Endothelial cell (in vitro differentiated cells): ENCODE data around the gene RAD51D. TPM values are rescaled to one million over a fixed set of nuclear protein-coding genes. Genes with fewer than 3 reads are reported as not detected.

Experiments used
- DNase-seq: peaks from one replicate; pipeline ENCODE4 v3.0.0; 2021; ENCODE audit warnings: low spot score
- H3K27ac Mint-ChIP-seq: one replicate; pipeline ENCODE4 v1.8.0; 2021; ENCODE audit warnings: mixed read lengths, inconsistent platforms; ENCODE audit not compliant: unreplicated experiment
- H3K27me3 Mint-ChIP-seq: one replicate; pipeline ENCODE4 v1.8.0; 2021; ENCODE audit warnings: mild to moderate bottlenecking, moderate library complexity, mixed read lengths, inconsistent platforms; ENCODE audit not compliant: unreplicated experiment
- H3K36me3 Mint-ChIP-seq: one replicate; pipeline ENCODE4 v1.8.0; 2021; ENCODE audit warnings: mild to moderate bottlenecking, low read depth, mixed read lengths, inconsistent platforms; ENCODE audit not compliant: unreplicated experiment
- H3K4me1 Mint-ChIP-seq: one replicate; pipeline ENCODE4 v1.8.0; 2021; ENCODE audit warnings: mild to moderate bottlenecking, mixed read lengths, inconsistent platforms; ENCODE audit not compliant: unreplicated experiment
- H3K4me3 Mint-ChIP-seq: one replicate; pipeline ENCODE4 v1.8.0; 2021; ENCODE audit warnings: mild to moderate bottlenecking, mixed read lengths, inconsistent platforms; ENCODE audit not compliant: unreplicated experiment
- H3K9me3 Mint-ChIP-seq: one replicate; pipeline ENCODE4 v1.8.0; 2021; ENCODE audit warnings: mixed read lengths, inconsistent platforms; ENCODE audit not compliant: unreplicated experiment
- CTCF ChIP-seq: fragments of 200-600 bp; sonication (generic); IDR thresholded peaks from one replicate; pipeline ENCODE4 v1.5.0; 2021; ENCODE audit warnings: antibody characterized with exemption; ENCODE audit not compliant: unreplicated experiment
- total RNA-seq: library from RNA; stranded (reverse); fragmentation: NEBNext Ultra II Directional; extraction: Animal tissue kit (Norgen Biotek cat#: 25700); gene quantifications from one replicate; pipeline ENCODE4 v1.2.1, GENCODE V29; 2021; ENCODE audit not compliant: unreplicated experiment

RAD51D gene
- total RNA-seq, 1 donor from 2014 or later: 16.3 TPM

GRCh38 chr17:35083071-35083470 lies 36.6 kb downstream of the RAD51D start:
- Mint-ChIP-seq H3K9me3 (no peaks in the 10 kb centered on the region), H3K27ac (no peak overlapping the region), H3K36me3 (no peaks in the 10 kb centered on the region), H3K4me1 (peaks cover 24% of the 10 kb centered on the region), H3K27me3 (peaks cover 6% of the 10 kb centered on the region), H3K4me3 (no peak overlapping the region)
- no peak for TF ChIP-seq CTCF
- DNase-seq: no peak

- Mint-ChIP-seq H3K27ac (no peak overlapping the region), H3K4me1 (peaks cover 17% of the 10 kb centered on the region), H3K4me3 (no peak overlapping the region), H3K27me3 (peaks cover 6% of the 10 kb centered on the region), H3K36me3 (no peaks in the 10 kb centered on the region), H3K9me3 (no peaks in the 10 kb centered on the region)
- no peak for DNase-seq
- no peak for TF ChIP-seq CTCF
These were observed 37.5 kb downstream of the RAD51D start for GRCh38 chr17:35082073-35082657.

- TF ChIP-seq CTCF: no peak
- no peak overlapping the region for H3K27ac Mint-ChIP-seq
- H3K9me3 Mint-ChIP-seq: no peaks in the 10 kb centered on the region
- H3K36me3 Mint-ChIP-seq: no peaks in the 10 kb centered on the region
- peaks cover 15% of the 10 kb centered on the region for H3K4me1 Mint-ChIP-seq
- no peak for DNase-seq
- H3K27me3 Mint-ChIP-seq: peaks cover 3% of the 10 kb centered on the region
- no peak overlapping the region for H3K4me3 Mint-ChIP-seq
These were observed 38.0 kb downstream of the RAD51D start for GRCh38 chr17:35081638-35082037.

- H3K9me3 Mint-ChIP-seq: no peaks in the 10 kb centered on the region
- H3K4me3 Mint-ChIP-seq: no peak overlapping the region
- no peak for DNase-seq
- no peaks in the 10 kb centered on the region for H3K36me3 Mint-ChIP-seq
- H3K4me1 Mint-ChIP-seq: peaks cover 17% of the 10 kb centered on the region
- peaks cover 3% of the 10 kb centered on the region for H3K27me3 Mint-ChIP-seq
- TF ChIP-seq CTCF: no peak
- no peak overlapping the region for H3K27ac Mint-ChIP-seq
These were observed 39.1 kb downstream of the RAD51D start for GRCh38 chr17:35080536-35080935.

GRCh38 chr17:35079547-35080423 lies 39.9 kb downstream of the RAD51D start:
- no peak for TF ChIP-seq CTCF
- peaks cover 3% of the 10 kb centered on the region for H3K27me3 Mint-ChIP-seq
- DNase-seq: no peak
- H3K9me3 Mint-ChIP-seq: no peaks in the 10 kb centered on the region
- no peaks in the 10 kb centered on the region for H3K36me3 Mint-ChIP-seq
- H3K4me3 Mint-ChIP-seq: no peak overlapping the region
- H3K4me1 Mint-ChIP-seq: peaks cover 21% of the 10 kb centered on the region
- no peak overlapping the region for H3K27ac Mint-ChIP-seq
